ENCODE results near the gene NKAIN2. TPM values are rescaled to one million over a fixed set of nuclear protein-coding genes. Genes with fewer than 3 reads are reported as not detected.
"Not testable (repeated sequence)": the region's sequence is repeated elsewhere in the genome, so short reads cannot be mapped to it uniquely, and the experiment has no call there.

The NKAIN2 gene
- total RNA-seq, 1 donor from 2014 or later: 0.20 TPM

- DNase-seq: no peak
- ATAC-seq: no peak
- intact Hi-C loops (cut with micrococcal nuclease): no loop called here
Observed at GRCh38 chr6:124494956-124495664, 691.4 kb downstream of the NKAIN2 start.

GRCh38 chr6:124495665-124496190 lies 692.1 kb downstream of the NKAIN2 start:
- no peak for DNase-seq
- intact Hi-C loops (cut with micrococcal nuclease): no loop called here
- no peak for ATAC-seq

GRCh38 chr6:124496334-124496733 lies 692.7 kb downstream of the NKAIN2 start:
- DNase-seq (no peak), ATAC-seq (no peak)
- intact Hi-C loops (cut with micrococcal nuclease): no loop called here

GRCh38 chr6:124512431-124512830 lies 708.8 kb downstream of the NKAIN2 start:
- ATAC-seq (no peak), DNase-seq (no peak)
- intact Hi-C loops (cut with micrococcal nuclease): no loop called here

- no peak for DNase-seq
- ATAC-seq: no peak
- intact Hi-C loops (cut with micrococcal nuclease): no loop called here
Observed at GRCh38 chr6:124517339-124517738, 713.7 kb downstream of the NKAIN2 start.

- DNase-seq (no peak), ATAC-seq (no peak)
- intact Hi-C loops (cut with micrococcal nuclease): no loop called here
Observed at GRCh38 chr6:124520514-124520913, 716.8 kb downstream of the NKAIN2 start.

GRCh38 chr6:124522335-124522734 lies 718.7 kb downstream of the NKAIN2 start:
- no peak for ATAC-seq
- no peak for DNase-seq
- intact Hi-C loops (cut with micrococcal nuclease): no loop called here

GRCh38 chr6:124524491-124525200 lies 721.0 kb downstream of the NKAIN2 start:
- intact Hi-C loops (cut with micrococcal nuclease): no loop called here
- ATAC-seq: no peak
- DNase-seq: no peak

GRCh38 chr6:124530926-124531325 lies 727.3 kb downstream of the NKAIN2 start:
- ATAC-seq (no peak), DNase-seq (no peak)
- intact Hi-C loops (cut with micrococcal nuclease): no loop called here

- DNase-seq (no peak), ATAC-seq (no peak)
- intact Hi-C loops (cut with micrococcal nuclease): no loop called here
Observed at GRCh38 chr6:124535299-124535698, 731.6 kb downstream of the NKAIN2 start.

- no peak for ATAC-seq
- no peak for DNase-seq
- intact Hi-C loops (cut with micrococcal nuclease): no loop called here
Observed at GRCh38 chr6:124535746-124536145, 732.1 kb downstream of the NKAIN2 start.

- intact Hi-C loops (cut with micrococcal nuclease): no loop called here
Observed at GRCh38 chr6:124536157-124536841, 732.6 kb downstream of the NKAIN2 start.

GRCh38 chr6:124536842-124537191 lies 733.2 kb downstream of the NKAIN2 start:
- intact Hi-C loops (cut with micrococcal nuclease): no loop called here
- no peak for ATAC-seq
- no peak for DNase-seq

More at GRCh38 chr6:124536157-124536841, 732.6 kb downstream of the NKAIN2 start:
- DNase-seq (no peak), ATAC-seq (no peak)

GRCh38 chr6:124539096-124539495 lies 735.4 kb downstream of the NKAIN2 start:
- no peak for ATAC-seq
- DNase-seq: no peak
- intact Hi-C loops (cut with micrococcal nuclease): no loop called here

GRCh38 chr6:124541573-124541972 lies 737.9 kb downstream of the NKAIN2 start:
- intact Hi-C loops (cut with micrococcal nuclease): no loop called here
- ATAC-seq: no peak
- no peak for DNase-seq

GRCh38 chr6:124546601-124547000 lies 742.9 kb downstream of the NKAIN2 start:
- DNase-seq (no peak), ATAC-seq (no peak)
- intact Hi-C loops (cut with micrococcal nuclease): no loop called here

GRCh38 chr6:124551711-124552233 lies 748.1 kb downstream of the NKAIN2 start:
- intact Hi-C loops (cut with micrococcal nuclease): no loop called here
- ATAC-seq: no peak

GRCh38 chr6:124557873-124558272 lies 754.2 kb downstream of the NKAIN2 start:
- no peak for ATAC-seq
- intact Hi-C loops (cut with micrococcal nuclease): no loop called here
- DNase-seq: no peak

More at GRCh38 chr6:124551711-124552233, 748.1 kb downstream of the NKAIN2 start:
- no peak for DNase-seq

GRCh38 chr6:124560078-124560477 lies 756.4 kb downstream of the NKAIN2 start:
- ATAC-seq; intact Hi-C loops (cut with micrococcal nuclease); DNase-seq: not testable (repeated sequence)

Measured in left ventricle myocardium superior (tissue), 1 donor.